Mesendoderm (in vitro differentiated cells): Measurements from ENCODE around the gene FAM32A.

Experiments used
- DNase-seq: peaks from one replicate; pipeline ENCODE4 v3.0.0; 2013
- H2AK5ac ChIP-seq: 2 replicates; pipeline ENCODE4 v1.6.1; 2013; ENCODE audit warnings: low read length, inconsistent platforms
- H2BK120ac ChIP-seq: 2 replicates; pipeline ENCODE4 v1.6.1; 2013; ENCODE audit warnings: low read depth, mild to moderate bottlenecking, low read length, moderate library complexity, mixed read lengths
- H2BK15ac ChIP-seq: replicated peaks from 2 replicates; pipeline ENCODE4 v1.6.1; 2013; ENCODE audit warnings: low read depth, mild to moderate bottlenecking, moderate library complexity
- H2BK5ac ChIP-seq: 2 replicates; pipeline ENCODE4 v1.6.1; 2013; ENCODE audit warnings: low read length, inconsistent platforms
- H3K18ac ChIP-seq: 2 replicates; pipeline ENCODE4 v1.6.1; 2013; ENCODE audit warnings: mild to moderate bottlenecking, low read length, mixed read lengths
- H3K23ac ChIP-seq: one replicate; pipeline ENCODE4 v1.6.1; 2013; ENCODE audit warnings: low read length
- H3K27ac ChIP-seq: 2 replicates; pipeline ENCODE4 v1.5.1; 2013; ENCODE audit warnings: low read depth, mild to moderate bottlenecking, inconsistent platforms, low read length, moderate library complexity
- H3K27me3 ChIP-seq: 2 replicates; pipeline ENCODE4 v1.6.1; 2013; ENCODE audit warnings: low read length, control low read depth, mild to moderate bottlenecking, inconsistent platforms; ENCODE audit not compliant: insufficient read depth, poor library complexity
- H3K36me3 ChIP-seq: 2 replicates; pipeline ENCODE4 v1.6.1; 2013; ENCODE audit warnings: low read length, inconsistent platforms; ENCODE audit not compliant: control insufficient read depth, insufficient read depth
- H3K4ac ChIP-seq: one replicate; pipeline ENCODE4 v1.6.1; 2013; ENCODE audit warnings: low read depth, mild to moderate bottlenecking, low read length, moderate library complexity
- H3K4me1 ChIP-seq: 2 replicates; pipeline ENCODE4 v1.6.1; 2013; ENCODE audit warnings: low read depth, low read length, inconsistent platforms; ENCODE audit not compliant: control insufficient read depth
- H3K4me2 ChIP-seq: 2 replicates; pipeline ENCODE4 v1.6.1; 2013; ENCODE audit warnings: low read length
- H3K4me3 ChIP-seq: 2 replicates; pipeline ENCODE4 v1.5.1; 2013; ENCODE audit warnings: mild to moderate bottlenecking, low read length
- H3K56ac ChIP-seq: one replicate; pipeline ENCODE4 v1.6.1; 2013; ENCODE audit warnings: low read length
- H3K79me1 ChIP-seq: 2 replicates; pipeline ENCODE4 v1.6.1; 2013; ENCODE audit warnings: low read length, inconsistent platforms
- H3K79me2 ChIP-seq: 2 replicates; pipeline ENCODE4 v1.6.1; 2013; ENCODE audit warnings: mild to moderate bottlenecking, low read length; ENCODE audit not compliant: control insufficient read depth, insufficient read depth
- H3K9ac ChIP-seq: 2 replicates; pipeline ENCODE4 v1.6.1; 2013; ENCODE audit warnings: low read length, inconsistent platforms
- H4K5ac ChIP-seq: one replicate; pipeline ENCODE4 v1.6.1; 2013; ENCODE audit warnings: low read length
- H4K8ac ChIP-seq: one replicate; pipeline ENCODE4 v1.6.1; 2013; ENCODE audit warnings: low read depth, mild to moderate bottlenecking, control low read depth, low read length, moderate library complexity
- WGBS: extraction: QIAGEN DNeasy Blood & Tissue Kit; methylation state at CpG from one replicate; pipeline ENCODE4 v1.1.7; 2013; ENCODE audit warnings: low lambda C conversion rate, missing lambda C conversion rate; ENCODE audit not compliant: insufficient coverage; ENCODE audit errors: extremely low coverage; 5-methylcytosine and 5-hydroxymethylcytosine counted together

Gene FAM32A

DNA sequence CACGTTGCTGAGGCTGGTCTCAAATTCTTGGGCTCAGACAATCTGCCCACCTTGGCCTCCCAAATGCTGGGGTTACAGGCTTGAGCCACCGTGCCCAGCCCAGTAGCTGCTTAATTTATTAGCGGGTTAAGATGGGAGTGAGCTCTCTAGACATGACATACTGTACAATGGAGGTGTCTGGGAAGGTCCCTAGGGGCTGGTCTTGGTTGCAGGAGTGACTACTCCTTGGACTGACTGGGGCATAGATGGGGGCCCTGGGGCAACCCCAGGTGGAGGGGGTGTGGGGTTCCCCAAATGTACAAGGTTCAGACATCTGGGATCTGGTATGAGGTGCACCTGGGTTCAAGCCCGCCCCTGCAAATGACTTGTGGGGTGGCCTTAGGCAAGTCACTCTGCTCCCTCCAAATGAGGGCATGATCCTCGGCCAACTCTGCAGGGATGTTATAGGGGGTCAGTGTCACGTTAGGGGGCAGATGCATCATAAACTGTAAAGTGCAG is 24.7 kb upstream of the FAM32A start:
- H3K23ac ChIP-seq = no peak overlapping the region
- DNase-seq = no peak
- WGBS = no CpG with 5 or more reads among the region's 6 CpGs

GRCh38 chr19:16160943-16161560 is 24.2 kb upstream of the FAM32A start:
- WGBS = no CpG with 5 or more reads among the region's 14 CpGs
- H3K4me3 ChIP-seq = no peak overlapping the region

More for the DNA sequence above, 24.7 kb upstream of the FAM32A start:
- Histone ChIP-seq H3K4me2 (no peak overlapping the region), H3K56ac (no peak overlapping the region), H2AK5ac (no peak overlapping the region), H4K5ac (no peak overlapping the region), H2BK120ac (no peak overlapping the region), H3K4ac (no peak overlapping the region), H3K79me2 (no peaks in the 10 kb centered on the region), H3K4me3 (no peak overlapping the region), H2BK15ac (no peak overlapping the region), H3K27me3 (no peaks in the 10 kb centered on the region), H3K36me3 (no peaks in the 10 kb centered on the region), H3K18ac (no peak overlapping the region), H4K8ac (no peak overlapping the region), H2BK5ac (no peak overlapping the region), H3K27ac (no peak overlapping the region), H3K79me1 (no peaks in the 10 kb centered on the region), H3K4me1 (no peaks in the 10 kb centered on the region), H3K9ac (no peak overlapping the region)

DNA sequence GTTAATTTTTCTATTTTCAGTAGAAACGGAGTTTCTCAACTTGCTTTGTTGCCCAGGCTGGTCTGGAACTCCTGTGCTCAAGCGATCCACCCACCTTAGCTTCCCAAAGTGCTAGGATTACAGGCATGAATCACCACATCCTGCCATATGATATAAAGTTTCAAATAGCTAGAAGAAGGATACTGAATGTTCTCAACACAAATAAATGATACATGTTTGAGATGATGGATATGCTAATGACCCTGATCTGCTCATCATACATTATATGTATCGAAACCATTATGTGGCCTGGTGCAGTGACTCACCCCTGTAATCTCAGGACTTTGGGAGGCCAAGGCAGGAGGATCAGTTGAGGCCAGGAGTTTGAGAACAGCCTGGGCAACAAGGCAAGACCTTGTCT is 23.4 kb upstream of the FAM32A start:
- no peak overlapping the region for H4K5ac ChIP-seq
- H3K56ac ChIP-seq = no peak overlapping the region
- no peak overlapping the region for H3K4me2 ChIP-seq
- H3K23ac ChIP-seq = no peak overlapping the region
- no peaks in the 10 kb centered on the region for H3K4me1 ChIP-seq
- H3K27me3 ChIP-seq = no peaks in the 10 kb centered on the region
- H4K8ac ChIP-seq = no peak overlapping the region
- no CpG with 5 or more reads among the region's 3 CpGs for WGBS
- H3K4me3 ChIP-seq = no peak overlapping the region
- no peak overlapping the region for H2AK5ac ChIP-seq
- no peak overlapping the region for H2BK15ac ChIP-seq
- H3K36me3 ChIP-seq = no peaks in the 10 kb centered on the region
- no peak overlapping the region for H3K4ac ChIP-seq
- H2BK5ac ChIP-seq = no peak overlapping the region
- H3K79me2 ChIP-seq = no peaks in the 10 kb centered on the region
- no peak overlapping the region for H2BK120ac ChIP-seq
- no peak overlapping the region for H3K27ac ChIP-seq
- no peak overlapping the region for H3K9ac ChIP-seq
- no peak for DNase-seq
- H3K18ac ChIP-seq = no peak overlapping the region
- no peaks in the 10 kb centered on the region for H3K79me1 ChIP-seq

More at GRCh38 chr19:16160943-16161560, 24.2 kb upstream of the FAM32A start:
- Histone ChIP-seq H4K5ac (no peak overlapping the region), H2BK5ac (no peak overlapping the region), H3K9ac (no peak overlapping the region), H3K18ac (no peak overlapping the region), H4K8ac (no peak overlapping the region), H3K79me2 (no peaks in the 10 kb centered on the region), H3K79me1 (no peaks in the 10 kb centered on the region), H2AK5ac (no peak overlapping the region), H3K4me1 (no peaks in the 10 kb centered on the region), H2BK15ac (no peak overlapping the region), H3K27me3 (no peaks in the 10 kb centered on the region), H3K23ac (no peak overlapping the region), H3K4me2 (no peak overlapping the region), H3K36me3 (no peaks in the 10 kb centered on the region), H3K56ac (no peak overlapping the region), H3K4ac (no peak overlapping the region), H3K27ac (no peak overlapping the region), H2BK120ac (no peak overlapping the region)
- DNase-seq = peak; percentile 34

DNA sequence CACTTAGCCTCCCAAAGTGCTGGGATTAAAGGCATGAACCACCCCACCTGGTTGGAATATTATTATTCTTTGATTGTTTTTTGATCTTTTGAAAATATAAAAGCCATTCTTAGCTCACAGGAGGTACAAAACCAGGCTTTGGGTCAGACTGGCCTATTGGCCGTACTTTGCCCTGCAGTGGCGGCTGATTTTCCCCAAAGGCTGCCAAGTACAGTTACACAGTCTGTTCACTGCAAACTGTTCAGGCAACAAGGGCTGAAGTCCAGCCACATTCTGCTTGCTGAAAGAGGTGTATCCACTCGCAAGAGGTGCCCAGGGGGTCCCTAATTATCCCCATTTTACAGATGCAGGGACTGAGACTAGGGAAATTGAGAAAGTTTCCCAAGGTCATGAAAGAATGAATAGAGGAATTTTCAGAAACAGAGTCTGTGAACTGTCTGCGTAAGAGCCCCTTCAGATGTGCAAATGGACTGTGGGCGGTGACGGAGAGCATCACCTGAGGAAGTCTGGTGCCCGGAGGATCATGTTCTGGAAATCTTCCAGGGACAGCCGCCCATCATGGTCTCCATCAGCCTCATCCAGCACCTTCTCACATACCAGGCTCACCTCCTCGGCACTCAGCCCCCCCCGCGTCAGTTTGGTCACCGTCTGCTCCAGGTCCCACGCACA is 20.9 kb upstream of the FAM32A start:
- Histone ChIP-seq H3K9ac (no peak overlapping the region), H3K79me1 (no peaks in the 10 kb centered on the region), H2AK5ac (no peak overlapping the region), H2BK120ac (no peak overlapping the region), H3K4me3 (no peak overlapping the region), H4K8ac (no peak overlapping the region), H4K5ac (no peak overlapping the region), H3K4me1 (no peaks in the 10 kb centered on the region), H3K27me3 (no peaks in the 10 kb centered on the region), H2BK5ac (no peak overlapping the region), H3K27ac (no peak overlapping the region), H3K56ac (no peak overlapping the region), H3K18ac (no peak overlapping the region), H3K4me2 (no peak overlapping the region), H3K36me3 (no peaks in the 10 kb centered on the region), H3K79me2 (no peaks in the 10 kb centered on the region), H3K4ac (no peak overlapping the region), H3K23ac (no peak overlapping the region), H2BK15ac (no peak overlapping the region)
- no peak for DNase-seq
- WGBS = no CpG with 5 or more reads among the region's 13 CpGs

- no peak overlapping the region for H3K27ac ChIP-seq
- H4K8ac ChIP-seq = no peak overlapping the region
- no peak overlapping the region for H3K4ac ChIP-seq
- no peak overlapping the region for H3K23ac ChIP-seq
- H2BK5ac ChIP-seq = no peak overlapping the region
- no peaks in the 10 kb centered on the region for H3K79me1 ChIP-seq
- H3K18ac ChIP-seq = no peak overlapping the region
- no peak overlapping the region for H4K5ac ChIP-seq
- H3K4me2 ChIP-seq = no peak overlapping the region
- H3K4me1 ChIP-seq = no peaks in the 10 kb centered on the region
- no peaks in the 10 kb centered on the region for H3K36me3 ChIP-seq
- H3K56ac ChIP-seq = no peak overlapping the region
- no peaks in the 10 kb centered on the region for H3K27me3 ChIP-seq
- H3K4me3 ChIP-seq = no peak overlapping the region
- no CpG with 5 or more reads among the region's 1 CpG for WGBS
- no peak overlapping the region for H2AK5ac ChIP-seq
- no peak overlapping the region for H2BK15ac ChIP-seq
- H3K79me2 ChIP-seq = no peaks in the 10 kb centered on the region
- no peak overlapping the region for H2BK120ac ChIP-seq
- DNase-seq = no peak
- H3K9ac ChIP-seq = no peak overlapping the region
These were observed 18.8 kb upstream of the FAM32A start for GRCh38 chr19:16166417-16166816.
